ENCODE measurements around the gene PCOLCE2.
"Not testable (repeated sequence)": the region's sequence is repeated elsewhere in the genome, so short reads cannot be mapped to it uniquely, and the experiment has no call there.

Gene PCOLCE2

GRCh38 chr3:142875583-142876207 lies 13.2 kb downstream of the PCOLCE2 start:
- ChIA-PET POLR2A (no interaction called here), CTCF (interaction anchor here (1.0 to 1.3 kb wide), 2 partner anchors 15 to 47 kb away, joined by 3 read pairs; no protein-coding TSS in a partner anchor)
- no peak for TF ChIP-seq CTCF (IDR thresholded peaks at IDR 0.05; ENCODE audit: control extremely low read depth, extremely low read depth, low read depth, missing control alignments)
- no peak for DNase-seq (ENCODE audit: extremely low spot score)

GRCh38 chr3:142875099-142875498 lies 13.8 kb downstream of the PCOLCE2 start:
- ChIA-PET CTCF (interaction anchor here (1.3 kb wide), 1 partner anchor 15 kb away, joined by 3 read pairs; no protein-coding TSS in a partner anchor), POLR2A (no interaction called here)
- no peak for TF ChIP-seq CTCF (IDR thresholded peaks at IDR 0.05; ENCODE audit: control extremely low read depth, extremely low read depth, low read depth, missing control alignments)
- DNase-seq (ENCODE audit: extremely low spot score) = no peak

GRCh38 chr3:142868382-142868781 lies 20.5 kb downstream of the PCOLCE2 start:
- CTCF ChIA-PET; DNase-seq (ENCODE audit: extremely low spot score); POLR2A ChIA-PET: not testable (repeated sequence)

- DNase-seq (ENCODE audit: extremely low spot score) = no peak
- POLR2A ChIA-PET = no interaction called here
- TF ChIP-seq CTCF (IDR thresholded peaks at IDR 0.05; ENCODE audit: control extremely low read depth, extremely low read depth, low read depth, missing control alignments) = no peak
- CTCF ChIA-PET = interaction anchor here (0.8 kb wide), 1 partner anchor 58 kb away, joined by 3 read pairs; no protein-coding TSS in a partner anchor
Observed at GRCh38 chr3:142866841-142867631, 21.8 kb downstream of the PCOLCE2 start.

GRCh38 chr3:142863930-142864920 lies 24.7 kb downstream of the PCOLCE2 start:
- ChIA-PET POLR2A (no interaction called here), CTCF (no interaction called here)
- TF ChIP-seq CTCF (IDR thresholded peaks at IDR 0.05; ENCODE audit: control extremely low read depth, extremely low read depth, low read depth, missing control alignments) = no peak
- no peak for DNase-seq (ENCODE audit: extremely low spot score)

- POLR2A ChIA-PET = no interaction called here
- CTCF ChIA-PET = no interaction called here
- no peak for DNase-seq (ENCODE audit: extremely low spot score)
- no peak for TF ChIP-seq CTCF (IDR thresholded peaks at IDR 0.05; ENCODE audit: control extremely low read depth, extremely low read depth, low read depth, missing control alignments)
Observed at GRCh38 chr3:142863010-142863817, 25.7 kb downstream of the PCOLCE2 start.
